ENCODE data around the gene RIBC1.
A peak's percentile ranks its signal among the peaks of the same experiment; 100 is the strongest.

The RIBC1 gene

DNA sequence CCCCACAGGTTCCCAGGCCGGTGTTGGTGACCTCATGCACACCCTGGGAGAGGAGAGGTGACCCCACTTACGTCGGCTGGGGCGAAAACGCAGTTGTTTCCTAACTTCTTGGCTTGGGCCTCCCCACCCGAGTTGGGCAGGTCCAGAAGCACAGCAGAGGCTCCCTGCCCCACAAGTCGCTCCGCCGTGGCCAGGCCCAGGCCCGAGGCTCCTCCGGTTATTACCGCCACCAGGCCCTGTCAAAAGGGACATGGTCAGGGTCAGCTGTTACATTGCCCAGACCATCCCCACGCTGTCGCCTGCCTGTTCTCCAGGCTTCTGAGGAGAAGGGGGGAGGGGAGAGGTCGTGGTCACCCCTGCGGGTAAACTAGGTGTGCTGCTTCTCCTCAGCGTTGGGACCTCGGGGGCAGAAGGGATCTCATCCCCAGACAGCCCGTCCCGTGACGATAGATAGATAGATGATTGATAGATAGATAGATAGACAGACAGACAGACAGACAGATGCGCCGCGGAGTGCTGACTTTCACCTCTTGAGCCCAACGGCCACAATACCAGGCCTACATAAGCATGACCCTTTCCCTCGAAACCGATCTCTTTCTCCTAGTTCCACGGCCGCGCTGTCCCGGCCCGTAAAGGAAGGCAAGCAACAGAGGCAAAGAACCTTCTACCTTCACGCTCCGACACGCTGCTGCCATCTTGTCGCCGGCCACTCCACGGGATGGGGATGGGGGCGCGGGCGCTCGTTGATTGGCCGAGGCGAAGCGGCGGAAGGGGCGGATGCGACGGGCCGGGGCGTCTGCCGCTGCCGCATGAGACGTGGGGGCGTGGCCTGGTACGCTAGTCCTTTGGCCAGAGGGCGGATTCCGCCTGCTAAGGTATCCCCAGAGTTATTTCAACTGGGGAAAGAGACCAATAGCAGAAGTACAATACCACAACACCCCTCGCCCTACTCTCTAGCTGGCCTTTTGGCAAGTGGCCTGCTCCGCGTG is 11.3 kb downstream of the RIBC1 start, which contains the start of gene HSD17B10:
Gene HSD17B10 (minus strand): TSS at position 720 of the 989 bp plus-strand sequence. CDS start 25 bp downstream, at position 695.
- peak; percentile 78 for DNase-seq (ENCODE audit: low read depth, low spot score)
- peak within 1 kb of the TSS; percentile 84 for H3K4me3 ChIP-seq (ENCODE audit: low read depth, low read length)
- TF ChIP-seq, protein P1, sequence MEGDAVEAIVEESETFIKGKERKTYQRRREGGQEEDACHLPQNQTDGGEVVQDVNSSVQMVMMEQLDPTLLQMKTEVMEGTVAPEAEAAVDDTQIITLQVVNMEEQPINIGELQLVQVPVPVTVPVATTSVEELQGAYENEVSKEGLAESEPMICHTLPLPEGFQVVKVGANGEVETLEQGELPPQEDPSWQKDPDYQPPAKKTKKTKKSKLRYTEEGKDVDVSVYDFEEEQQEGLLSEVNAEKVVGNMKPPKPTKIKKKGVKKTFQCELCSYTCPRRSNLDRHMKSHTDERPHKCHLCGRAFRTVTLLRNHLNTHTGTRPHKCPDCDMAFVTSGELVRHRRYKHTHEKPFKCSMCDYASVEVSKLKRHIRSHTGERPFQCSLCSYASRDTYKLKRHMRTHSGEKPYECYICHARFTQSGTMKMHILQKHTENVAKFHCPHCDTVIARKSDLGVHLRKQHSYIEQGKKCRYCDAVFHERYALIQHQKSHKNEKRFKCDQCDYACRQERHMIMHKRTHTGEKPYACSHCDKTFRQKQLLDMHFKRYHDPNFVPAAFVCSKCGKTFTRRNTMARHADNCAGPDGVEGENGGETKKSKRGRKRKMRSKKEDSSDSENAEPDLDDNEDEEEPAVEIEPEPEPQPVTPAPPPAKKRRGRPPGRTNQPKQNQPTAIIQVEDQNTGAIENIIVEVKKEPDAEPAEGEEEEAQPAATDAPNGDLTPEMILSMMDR (IDR thresholded peaks at IDR 0.05; ENCODE audit: low read depth, low read length): no peak
- in situ Hi-C loops (cut with HindIII; ENCODE audit: low sequenced_read_pairs): no loop called here

DNA sequence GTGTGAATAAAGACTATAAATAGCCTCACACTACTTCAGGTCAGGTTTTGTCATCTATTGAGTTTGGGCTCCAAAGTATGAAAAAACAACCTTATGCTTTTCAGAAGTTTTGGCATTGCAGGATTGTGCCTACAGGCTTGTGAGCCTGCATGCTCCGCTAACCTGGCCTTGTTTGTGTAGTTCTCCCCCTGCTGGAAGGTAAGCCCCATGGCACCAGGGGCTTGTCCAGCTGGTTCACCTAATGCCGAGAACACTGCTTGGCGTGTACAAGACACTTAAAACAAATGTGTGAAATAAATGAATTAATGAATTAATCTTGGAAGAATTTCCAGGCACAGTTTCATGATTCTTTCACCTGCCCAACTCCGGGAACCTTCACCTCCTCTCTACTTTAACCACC is 13.3 kb downstream of the RIBC1 start:
- in situ Hi-C loops (cut with HindIII; ENCODE audit: low sequenced_read_pairs): no loop called here
- TF ChIP-seq, protein P1 (IDR thresholded peaks at IDR 0.05; ENCODE audit: low read depth, low read length): peak; percentile 95
- peak; percentile 71 for DNase-seq (ENCODE audit: low read depth, low spot score)
- H3K4me3 ChIP-seq (ENCODE audit: low read depth, low read length): no peak overlapping the region

DNA sequence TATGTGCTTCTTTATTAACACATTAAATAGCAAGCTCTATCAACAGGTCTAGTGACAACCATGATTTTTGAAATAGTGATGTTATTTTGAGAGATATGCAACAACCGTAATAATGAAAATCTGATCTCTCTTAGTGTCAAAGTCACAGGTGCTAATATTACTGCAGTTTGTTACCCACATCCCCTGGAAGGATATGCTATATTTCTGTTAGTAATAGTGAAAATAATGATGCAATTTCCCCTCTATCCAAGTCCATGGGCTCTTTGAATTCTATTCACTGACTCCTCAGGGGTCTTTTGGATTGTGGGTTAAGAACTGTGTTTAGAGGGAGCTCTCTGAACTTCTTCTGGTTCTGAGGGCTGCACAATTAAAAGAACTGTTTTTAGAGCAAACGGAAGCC is 14.5 kb downstream of the RIBC1 start:
- no peak for DNase-seq (ENCODE audit: low read depth, low spot score)
- H3K4me3 ChIP-seq (ENCODE audit: low read depth, low read length): no peak overlapping the region
- TF ChIP-seq, protein P1 (IDR thresholded peaks at IDR 0.05; ENCODE audit: low read depth, low read length): no peak
- in situ Hi-C loops (cut with HindIII; ENCODE audit: low sequenced_read_pairs): no loop called here

DNA sequence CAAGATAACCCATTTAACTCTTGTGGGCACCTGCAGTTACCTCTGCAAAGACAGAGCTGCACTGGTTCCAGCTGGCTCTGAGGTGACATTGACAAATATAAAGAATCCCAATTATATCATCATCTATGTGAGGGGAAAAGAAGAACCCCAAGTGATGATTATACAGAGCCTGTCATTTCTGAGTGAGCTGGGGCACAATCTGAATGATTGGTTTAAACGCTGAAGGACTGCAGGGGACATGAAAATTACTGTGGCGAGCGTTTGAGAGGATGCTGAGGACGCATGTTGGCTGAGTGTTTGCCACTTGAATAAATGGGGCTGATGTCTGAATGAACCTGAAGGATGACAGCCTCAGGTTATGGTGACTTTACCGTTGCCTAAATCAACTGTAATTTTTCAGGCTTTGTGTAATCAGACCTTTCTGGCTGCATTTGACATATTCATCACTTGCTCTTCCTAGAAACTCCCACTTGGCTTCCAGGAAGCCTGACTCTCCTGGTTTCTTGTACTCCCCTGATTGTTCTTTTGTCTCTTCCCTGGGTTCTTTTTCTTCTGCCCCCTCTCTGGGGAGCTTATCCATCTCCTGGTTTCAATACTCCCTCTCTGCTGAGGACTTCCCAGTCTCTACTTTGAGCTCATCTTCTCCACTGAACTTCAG is 15.6 kb downstream of the RIBC1 start:
- TF ChIP-seq, protein P1 (IDR thresholded peaks at IDR 0.05; ENCODE audit: low read depth, low read length): no peak
- H3K4me3 ChIP-seq (ENCODE audit: low read depth, low read length): no peak overlapping the region
- DNase-seq (ENCODE audit: low read depth, low spot score): no peak
- in situ Hi-C loops (cut with HindIII; ENCODE audit: low sequenced_read_pairs): no loop called here

DNA sequence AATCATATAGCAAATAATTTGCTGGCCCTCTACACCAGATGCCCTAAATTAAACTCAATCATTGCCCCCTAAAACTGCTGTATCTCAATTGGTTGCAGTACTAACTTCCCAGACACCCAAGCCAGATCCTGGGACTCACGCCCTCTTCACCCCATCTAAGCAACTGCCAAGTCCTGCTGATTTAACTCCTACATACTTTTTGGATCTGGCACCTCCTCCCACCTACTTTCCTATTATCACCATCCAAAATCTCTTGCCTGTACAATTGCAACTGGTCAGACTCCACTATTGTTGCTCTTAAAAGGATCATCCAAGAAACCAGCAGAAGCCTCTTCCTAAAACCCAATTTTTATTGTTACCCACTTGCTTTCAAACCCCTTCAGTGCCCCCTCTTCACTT is 16.2 kb downstream of the RIBC1 start:
- in situ Hi-C loops (cut with HindIII; ENCODE audit: low sequenced_read_pairs): no loop called here
- DNase-seq (ENCODE audit: low read depth, low spot score): no peak
- no peak overlapping the region for H3K4me3 ChIP-seq (ENCODE audit: low read depth, low read length)
- TF ChIP-seq, protein P1 (IDR thresholded peaks at IDR 0.05; ENCODE audit: low read depth, low read length): no peak

DNA sequence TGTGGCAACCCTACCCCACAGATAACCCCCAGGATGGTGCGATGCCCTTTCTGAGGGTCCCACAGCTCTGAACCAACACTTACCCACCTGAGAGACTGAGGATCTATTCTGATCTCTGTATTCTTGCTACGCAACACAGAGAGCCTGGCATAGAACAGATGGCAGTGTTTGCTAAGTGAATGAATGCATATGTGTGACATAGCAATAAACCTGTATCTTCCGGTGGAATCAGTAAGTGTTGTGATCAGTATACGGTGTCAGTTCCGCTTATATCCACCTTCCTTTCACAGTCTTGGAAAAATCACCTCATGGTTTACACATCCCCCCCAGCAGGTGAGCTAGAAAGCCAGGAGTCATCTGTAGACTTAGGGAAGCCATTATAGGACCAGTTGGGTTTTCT is 17.4 kb downstream of the RIBC1 start:
- DNase-seq (ENCODE audit: low read depth, low spot score): no peak
- TF ChIP-seq, protein P1 (IDR thresholded peaks at IDR 0.05; ENCODE audit: low read depth, low read length): no peak
- no peak overlapping the region for H3K4me3 ChIP-seq (ENCODE audit: low read depth, low read length)
- in situ Hi-C loops (cut with HindIII; ENCODE audit: low sequenced_read_pairs): no loop called here

All from astrocyte of the spinal cord (primary cell).